GM12878 (cell line): Measurements from ENCODE around the gene SUPT4H1. TPM values are rescaled to one million over a fixed set of nuclear protein-coding genes. Genes with fewer than 3 reads are reported as not detected.

Experiments
- BACH1 ChIP-seq: fragments of 450-650 bp; IDR thresholded peaks from 2 replicates; pipeline ENCODE4 v1.6.1; 2017; ENCODE audit warnings: mild to moderate bottlenecking, borderline replicate concordance
- BCLAF1 ChIP-seq: fragments of 450-650 bp; IDR thresholded peaks from 2 replicates; pipeline ENCODE4 v1.6.1; 2017; ENCODE audit warnings: antibody characterized with exemption, mild to moderate bottlenecking, moderate library complexity
- ETV6 ChIP-seq, 2 experiments: fragments of 450-650 bp in 1 of 2; IDR thresholded peaks in 1 of 2; conservative IDR thresholded peaks in 1 of 2; 2 replicates each; pipeline ENCODE4 v1.6.1; 2014; ENCODE audit warnings: antibody characterized with exemption in 1 of 2, borderline replicate concordance in 1 of 2, low read depth in 1 of 2, mild to moderate bottlenecking in 1 of 2, moderate library complexity in 1 of 2
- JUND ChIP-seq: IDR thresholded peaks from 2 replicates; pipeline ENCODE4 v1.6.1; 2012; ENCODE audit warnings: low read depth, mild to moderate bottlenecking, low read length, improper control_type of control experiment, moderate library complexity
- MEF2B ChIP-seq: fragments of 450-650 bp; IDR thresholded peaks from 2 replicates; pipeline ENCODE4 v1.6.1; 2018; ENCODE audit warnings: mild to moderate bottlenecking, moderate library complexity; ENCODE audit not compliant: partially characterized antibody, poor library complexity, severe bottlenecking
- MTA2 ChIP-seq: fragments of 450-650 bp; IDR thresholded peaks from 2 replicates; pipeline ENCODE4 v1.6.1; 2016; ENCODE audit warnings: low read depth, mild to moderate bottlenecking, moderate library complexity
- POLR2AphosphoS5 ChIP-seq: IDR thresholded peaks from 2 replicates; pipeline ENCODE4 v1.6.1; 2011; ENCODE audit warnings: mild to moderate bottlenecking, low read length, inconsistent platforms
- RFX5 ChIP-seq: IDR thresholded peaks from 2 replicates; pipeline ENCODE4 v1.6.1; 2011; ENCODE audit warnings: low read depth, low read length, improper control_type of control experiment
- STAT1 ChIP-seq: fragments of 450-650 bp; conservative IDR thresholded peaks from 2 replicates; pipeline ENCODE4 v1.6.1; 2014; ENCODE audit warnings: antibody characterized with exemption, mild to moderate bottlenecking
- SUPT20H ChIP-seq: IDR thresholded peaks from 2 replicates; pipeline ENCODE4 v1.6.1; 2011; ENCODE audit warnings: low read depth, mild to moderate bottlenecking, low read length, moderate library complexity, borderline replicate concordance; ENCODE audit not compliant: control insufficient read depth
- TAF1 ChIP-seq: IDR thresholded peaks from 2 replicates; pipeline ENCODE4 v1.6.1; 2011; ENCODE audit warnings: mild to moderate bottlenecking, low read depth, low read length, borderline replicate concordance
- TARDBP ChIP-seq: IDR thresholded peaks from 2 replicates; pipeline ENCODE4 v1.6.1; 2016; ENCODE audit warnings: borderline replicate concordance
- TBL1XR1 ChIP-seq: IDR thresholded peaks from 2 replicates; pipeline ENCODE4 v1.6.1; 2012; ENCODE audit warnings: low read depth, low read length, improper control_type of control experiment
- USF1 ChIP-seq: IDR thresholded peaks from 2 replicates; pipeline ENCODE4 v1.6.1; 2011; ENCODE audit warnings: borderline replicate concordance, low read depth, mild to moderate bottlenecking, moderate library complexity, mixed read lengths, low read length; ENCODE audit not compliant: insufficient read depth; ENCODE audit errors: extremely low read length
- ZNF592 ChIP-seq: fragments of 450-650 bp; IDR thresholded peaks from 2 replicates; pipeline ENCODE4 v1.6.1; 2017; ENCODE audit warnings: mild to moderate bottlenecking, moderate library complexity
- ZNF687 ChIP-seq: fragments of 450-650 bp; IDR thresholded peaks from 2 replicates; pipeline ENCODE4 v1.6.1; 2017; ENCODE audit warnings: mild to moderate bottlenecking, moderate library complexity
- polyA plus RNA-seq, 11 experiments: library from polyadenylated mRNA; depleted of rRNA in 4 of 11; unstranded in 6 of 11; stranded (reverse) in 5 of 11; fragments of >200 nt; fragmentation: Nextera tagmentation in 4 of 11; fragmentation: Illumina TruSeq in 1 of 11; extraction: Ambion mirVana in 4 of 11; extraction: Trizol in 1 of 11; gene quantifications; 1 replicate in 1 of 11; 2 replicates in 10 of 11; pipeline versions ENCODE4 v1.2.1 to v1.2.3, GENCODE V29; 2011 to 2016; ENCODE audit warnings: inconsistent platforms in 2 of 11, missing spikeins in 2 of 11, low read depth in 1 of 11
- total RNA-seq, 4 experiments: library from RNA; depleted of rRNA in 3 of 4; stranded (reverse); fragments of >200 nt in 3 of 4; fragmentation: Illumina TruSeq in 1 of 4; extraction: Trizol in 1 of 4; gene quantifications; 2 replicates each; pipeline versions ENCODE4 v1.2.1 to v1.2.3, GENCODE V29; 2013 to 2021

The SUPT4H1 gene
- total and polyA plus RNA-seq, 10 of the 15 experiments (the other 5 are each of a cell fraction or from before 2014, with no cell fraction given) = 83.8 to 293 (median 128) TPM

GRCh38 chr17:58335779-58336455, 16.1 kb downstream of the SUPT4H1 start (continued):
- TF ChIP-seq SUPT20H = no peak
- TF ChIP-seq JUND = no peak
- no peak for TF ChIP-seq RFX5
- TF ChIP-seq ZNF687 = peak; percentile 98
- no peak for TF ChIP-seq USF1
- TF ChIP-seq STAT1 = no peak
- peak; percentile 87 for TF ChIP-seq POLR2AphosphoS5
- TF ChIP-seq TBL1XR1 = 0 out of 2 replicates have a peak, but pooled peaks have one; percentile 1
- no peak for TF ChIP-seq BCLAF1
- TF ChIP-seq ETV6 (conservative IDR thresholded peaks at IDR 0.05 in 1 of 2, IDR thresholded peaks at IDR 0.05 in 1 of 2; ENCODE audit: borderline replicate concordance in 1 of 2, low read depth in 1 of 2) = no peak; a peak in 1 of 4 replicates
- peak; percentile 6 for TF ChIP-seq MEF2B
- peak; percentile 46; the same call in 1 of the 2 replicates for TF ChIP-seq ZNF592
- no peak for TF ChIP-seq TARDBP
- TF ChIP-seq MTA2 = peak; percentile 29; the same call in 1 of the 2 replicates
- TF ChIP-seq TAF1 = peak; percentile 75
- no peak for TF ChIP-seq BACH1
